ENCODE results near the gene TIMM29.
"Not testable (repeated sequence)": the region's sequence is repeated elsewhere in the genome, so short reads cannot be mapped to it uniquely, and the experiment has no call there.

Gene TIMM29

GRCh38 chr19:10913716-10914340 is 14.8 kb upstream of the TIMM29 start:
- DNase-seq, result no peak

- no peak for DNase-seq
Measured at GRCh38 chr19:10915130-10916091, 13.2 kb upstream of the TIMM29 start.

GRCh38 chr19:10916602-10917001 is 12.0 kb upstream of the TIMM29 start:
- no peak for DNase-seq

GRCh38 chr19:10918359-10918758 is 10.3 kb upstream of the TIMM29 start:
- no peak for DNase-seq

GRCh38 chr19:10919352-10920287 is 9.0 kb upstream of the TIMM29 start:
- DNase-seq, result no peak

DNA sequence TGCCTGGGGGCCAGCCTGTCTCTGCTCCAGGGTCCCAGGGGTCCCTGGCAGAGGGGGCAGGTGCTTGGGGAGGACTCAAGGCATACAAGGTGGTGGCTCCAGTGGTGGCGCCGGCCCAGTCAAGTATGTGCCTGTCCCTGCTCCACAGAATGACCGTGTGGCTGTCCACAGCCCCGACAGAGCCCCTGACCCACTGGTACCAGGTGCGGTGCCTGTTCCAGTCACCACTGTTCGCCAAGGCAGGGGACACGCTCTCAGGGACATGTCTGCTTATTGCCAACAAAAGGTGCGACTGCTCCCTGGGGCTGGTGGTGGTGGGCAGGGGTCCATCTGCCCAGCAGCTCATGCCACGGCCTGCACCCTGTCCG is 8.3 kb upstream of the TIMM29 start:
- no peak for DNase-seq

- no peak for DNase-seq
Measured at GRCh38 chr19:10920781-10921180, 7.8 kb upstream of the TIMM29 start.

GRCh38 chr19:10921199-10921909 is 7.3 kb upstream of the TIMM29 start:
- DNase-seq, result no peak

DNA sequence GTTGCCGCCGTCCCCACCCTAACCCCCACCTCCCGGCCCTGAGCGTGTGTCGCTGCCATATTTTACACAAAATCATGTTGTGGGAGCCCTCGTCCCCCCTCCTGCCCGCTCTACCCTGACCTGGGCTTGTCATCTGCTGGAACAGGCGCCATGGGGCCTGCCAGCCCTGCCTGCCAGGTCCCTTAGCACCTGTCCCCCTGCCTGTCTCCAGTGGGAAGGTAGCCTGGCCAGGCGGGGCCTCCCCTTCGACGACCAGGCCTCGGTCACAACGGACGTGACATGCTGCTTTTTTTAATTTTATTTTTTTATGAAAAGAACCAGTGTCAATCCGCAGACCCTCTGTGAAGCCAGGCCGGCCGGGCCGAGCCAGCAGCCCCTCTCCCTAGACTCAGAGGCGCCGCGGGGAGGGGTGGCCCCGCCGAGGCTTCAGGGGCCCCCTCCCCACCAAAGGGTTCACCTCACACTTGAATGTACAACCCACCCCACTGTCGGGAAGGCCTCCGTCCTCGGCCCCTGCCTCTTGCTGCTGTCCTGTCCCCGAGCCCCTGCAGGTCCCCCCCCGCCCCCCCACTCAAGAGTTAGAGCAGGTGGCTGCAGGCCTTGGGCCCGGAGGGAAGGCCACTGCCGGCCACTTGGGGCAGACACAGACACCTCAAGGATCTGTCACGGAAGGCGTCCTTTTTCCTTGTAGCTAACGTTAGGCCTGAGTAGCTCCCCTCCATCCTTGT is 6.5 kb upstream of the TIMM29 start:
- DNase-seq, result no peak

DNA sequence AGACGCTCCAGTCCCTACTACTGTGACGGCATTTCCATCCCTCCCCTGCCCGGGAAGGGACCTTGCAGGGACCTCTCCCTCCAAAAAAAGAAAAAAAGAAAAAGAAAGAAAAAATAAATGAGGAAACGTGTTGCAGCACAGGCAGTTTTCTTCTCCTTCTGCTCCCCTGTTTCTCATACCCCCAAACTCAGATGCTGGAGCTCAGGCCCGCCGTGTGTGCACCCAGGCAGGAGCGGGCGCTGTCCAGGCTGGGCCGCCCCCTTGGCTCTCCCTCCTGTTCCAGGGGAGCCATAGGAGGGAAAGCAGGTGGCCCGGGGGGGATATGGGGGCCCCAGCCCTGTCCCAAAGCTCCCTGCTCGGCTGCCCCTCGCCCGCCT is 6.0 kb upstream of the TIMM29 start:
- DNase-seq, result no peak

- DNase-seq, result no peak
Measured at GRCh38 chr19:10923260-10924112, 5.1 kb upstream of the TIMM29 start.

GRCh38 chr19:10924597-10924996 is 4.0 kb upstream of the TIMM29 start:
- DNase-seq, result no peak

GRCh38 chr19:10927730-10928562 is 665 bp upstream of the TIMM29 start:
- DNase-seq, result no peak

DNA sequence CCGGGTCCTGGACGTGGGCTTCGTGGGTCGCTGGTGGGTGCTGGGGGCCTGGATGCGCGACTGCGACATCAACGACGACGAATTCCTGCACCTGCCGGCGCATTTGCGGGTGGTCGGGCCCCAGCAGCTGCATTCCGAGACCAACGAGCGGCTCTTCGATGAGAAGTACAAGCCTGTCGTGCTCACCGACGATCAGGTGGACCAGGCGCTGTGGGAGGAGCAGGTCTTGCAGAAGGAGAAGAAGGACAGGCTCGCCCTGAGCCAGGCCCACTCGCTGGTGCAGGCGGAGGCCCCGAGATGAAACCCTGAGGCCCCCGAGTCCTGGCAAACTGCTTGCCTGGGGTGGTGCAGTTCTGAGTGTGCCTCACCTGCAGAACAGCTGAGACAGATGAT is 787 bp downstream of the TIMM29 start:
- no peak for DNase-seq

GRCh38 chr19:10935371-10936059 is 6.9 kb downstream of the TIMM29 start:
- no peak for DNase-seq

DNA sequence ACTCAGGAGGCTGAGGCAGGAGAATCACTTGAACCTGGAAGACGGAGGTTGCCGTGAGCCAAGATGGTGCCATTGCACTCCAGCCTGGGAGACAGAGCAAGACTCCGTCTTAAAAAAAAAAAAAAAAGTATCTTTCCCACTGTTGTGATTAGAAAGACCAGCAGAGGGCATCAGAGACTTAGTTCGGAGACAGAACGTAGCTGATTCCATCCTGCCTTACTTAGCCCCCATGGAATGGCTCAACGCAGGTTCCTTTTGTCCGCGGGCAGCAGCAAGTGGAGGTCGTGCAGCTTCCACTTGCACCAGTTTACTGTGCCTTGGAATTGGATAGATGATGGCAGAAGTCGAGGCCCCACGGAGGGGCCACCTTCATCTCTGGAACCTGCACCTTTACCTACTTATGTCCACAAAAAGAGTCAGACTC is 8.1 kb downstream of the TIMM29 start:
- peak; percentile 30 for DNase-seq

DNA sequence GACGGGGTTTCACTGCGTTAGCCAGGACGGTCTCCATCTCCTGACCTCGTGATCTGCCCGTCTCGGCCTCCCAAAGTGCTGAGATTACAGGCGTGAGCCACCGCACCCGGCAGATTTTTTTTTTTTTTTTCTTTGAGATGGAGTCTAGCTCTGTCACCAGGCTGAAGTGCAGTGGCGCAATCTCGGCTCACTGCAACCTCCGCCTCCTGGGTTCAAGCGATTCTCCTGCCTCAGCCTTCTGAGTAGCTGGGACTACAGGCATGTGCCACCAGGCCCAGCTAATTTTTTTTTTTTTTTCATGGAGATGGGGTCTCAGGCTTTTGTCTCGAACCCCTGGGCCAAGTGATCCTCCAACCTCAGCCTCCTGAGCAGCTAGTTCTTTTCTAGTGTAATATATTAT is 13.0 kb downstream of the TIMM29 start:
- not testable (repeated sequence) for DNase-seq

- not testable (repeated sequence) for DNase-seq
Measured at GRCh38 chr19:10943412-10943811, 14.8 kb downstream of the TIMM29 start.

DNA sequence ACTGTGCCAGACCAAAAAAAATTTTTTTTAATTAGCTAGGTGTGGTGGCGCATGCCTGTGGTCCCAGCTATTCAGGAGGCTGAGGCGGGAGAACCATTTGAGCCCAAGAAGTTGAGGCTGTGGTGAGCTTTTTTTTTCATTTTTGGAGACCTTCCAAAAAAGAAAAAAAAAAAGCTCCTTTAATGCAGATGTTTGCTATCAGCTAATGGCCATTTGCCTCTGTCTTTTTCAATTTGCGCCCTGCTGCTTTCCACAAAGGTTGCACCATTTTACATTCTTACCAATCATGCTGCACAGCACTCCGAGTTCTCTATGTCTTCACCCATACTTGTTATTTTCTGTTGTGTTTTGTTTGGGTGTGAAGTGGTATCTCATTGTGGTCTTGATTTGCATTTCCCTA is 16.7 kb downstream of the TIMM29 start:
- DNase-seq, result no peak

All from NCI-H187 treated with DMSO at 0.1 percent for 48 hours (cell line).